KOPT-K1 (cell line): ENCODE results near the gene CDH4.

ENCODE experiments used
- H3K27ac ChIP-seq: fragments of 200-600 bp; sonication (generic); 2 replicates; pipeline ENCODE4 v1.5.1; 2016; ENCODE audit warnings: antibody characterized with exemption, mild to moderate bottlenecking, low read depth, low read length; ENCODE audit not compliant: poor library complexity, severe bottlenecking
- H3K36me3 ChIP-seq: fragments of 200-600 bp; sonication (generic); 2 replicates; pipeline ENCODE4 v1.5.1; 2017; ENCODE audit warnings: antibody characterized with exemption, mild to moderate bottlenecking, low read length, moderate library complexity; ENCODE audit not compliant: insufficient read depth
- H3K9me3 ChIP-seq: fragments of 200-600 bp; sonication (generic); 2 replicates; pipeline ENCODE4 v1.5.1; 2017; ENCODE audit warnings: antibody characterized with exemption, low read length, mild to moderate bottlenecking; ENCODE audit not compliant: insufficient read depth, poor library complexity, severe bottlenecking

The CDH4 gene

GRCh38 chr20:61727761-61728160 is 475.7 kb downstream of the CDH4 start:
- Histone ChIP-seq H3K27ac (no peak overlapping the region), H3K9me3 (no peaks in the 10 kb centered on the region), H3K36me3 (no peaks in the 10 kb centered on the region)

GRCh38 chr20:61728326-61728725 is 476.3 kb downstream of the CDH4 start:
- Histone ChIP-seq H3K27ac (no peak overlapping the region), H3K36me3 (no peaks in the 10 kb centered on the region), H3K9me3 (no peaks in the 10 kb centered on the region)

- Histone ChIP-seq H3K36me3 (no peaks in the 10 kb centered on the region), H3K9me3 (no peaks in the 10 kb centered on the region), H3K27ac (no peak overlapping the region)
These were observed 477.0 kb downstream of the CDH4 start for GRCh38 chr20:61728786-61729770.

GRCh38 chr20:61730631-61731362 is 478.7 kb downstream of the CDH4 start:
- no peak overlapping the region for H3K27ac ChIP-seq
- H3K36me3 ChIP-seq, result no peaks in the 10 kb centered on the region
- H3K9me3 ChIP-seq, result no peaks in the 10 kb centered on the region

- Histone ChIP-seq H3K36me3 (no peaks in the 10 kb centered on the region), H3K9me3 (no peaks in the 10 kb centered on the region), H3K27ac (no peak overlapping the region)
These were observed 479.5 kb downstream of the CDH4 start for GRCh38 chr20:61731363-61732181.

- Histone ChIP-seq H3K27ac (no peak overlapping the region), H3K36me3 (no peaks in the 10 kb centered on the region), H3K9me3 (no peaks in the 10 kb centered on the region)
These were observed 480.6 kb downstream of the CDH4 start for GRCh38 chr20:61732511-61733210.

- Histone ChIP-seq H3K36me3 (no peaks in the 10 kb centered on the region), H3K9me3 (no peaks in the 10 kb centered on the region), H3K27ac (no peak overlapping the region)
These were observed 481.2 kb downstream of the CDH4 start for GRCh38 chr20:61733216-61733615.

- H3K36me3 ChIP-seq, result no peaks in the 10 kb centered on the region
- no peaks in the 10 kb centered on the region for H3K9me3 ChIP-seq
- H3K27ac ChIP-seq, result no peak overlapping the region
These were observed 482.1 kb downstream of the CDH4 start for GRCh38 chr20:61733891-61734732.

- no peaks in the 10 kb centered on the region for H3K36me3 ChIP-seq
- no peaks in the 10 kb centered on the region for H3K9me3 ChIP-seq
- no peak overlapping the region for H3K27ac ChIP-seq
These were observed 482.9 kb downstream of the CDH4 start for GRCh38 chr20:61734733-61735502.

GRCh38 chr20:61735503-61735785 is 483.4 kb downstream of the CDH4 start:
- Histone ChIP-seq H3K36me3 (no peaks in the 10 kb centered on the region), H3K9me3 (no peaks in the 10 kb centered on the region), H3K27ac (no peak overlapping the region)

- no peaks in the 10 kb centered on the region for H3K9me3 ChIP-seq
- no peaks in the 10 kb centered on the region for H3K36me3 ChIP-seq
- H3K27ac ChIP-seq, result no peak overlapping the region
These were observed 484.1 kb downstream of the CDH4 start for GRCh38 chr20:61736001-61736635.

- no peaks in the 10 kb centered on the region for H3K36me3 ChIP-seq
- H3K9me3 ChIP-seq, result no peaks in the 10 kb centered on the region
These were observed 484.8 kb downstream of the CDH4 start for GRCh38 chr20:61736751-61737310.

GRCh38 chr20:61737346-61737745 is 485.3 kb downstream of the CDH4 start:
- H3K9me3 ChIP-seq, result no peaks in the 10 kb centered on the region
- no peak overlapping the region for H3K27ac ChIP-seq
- no peaks in the 10 kb centered on the region for H3K36me3 ChIP-seq

More at GRCh38 chr20:61736751-61737310, 484.8 kb downstream of the CDH4 start:
- no peak overlapping the region for H3K27ac ChIP-seq
